ENCODE measurements around the gene SLC39A11.
"Not testable (repeated sequence)": the region's sequence is repeated elsewhere in the genome, so short reads cannot be mapped to it uniquely, and the experiment has no call there.

Gene SLC39A11

GRCh38 chr17:72826602-72827001, 265.9 kb downstream of the SLC39A11 start:
- DNase-seq (ENCODE audit: low read depth in 1 of 2, low spot score in 1 of 2) = no peak
- TF ChIP-seq, protein P1, sequence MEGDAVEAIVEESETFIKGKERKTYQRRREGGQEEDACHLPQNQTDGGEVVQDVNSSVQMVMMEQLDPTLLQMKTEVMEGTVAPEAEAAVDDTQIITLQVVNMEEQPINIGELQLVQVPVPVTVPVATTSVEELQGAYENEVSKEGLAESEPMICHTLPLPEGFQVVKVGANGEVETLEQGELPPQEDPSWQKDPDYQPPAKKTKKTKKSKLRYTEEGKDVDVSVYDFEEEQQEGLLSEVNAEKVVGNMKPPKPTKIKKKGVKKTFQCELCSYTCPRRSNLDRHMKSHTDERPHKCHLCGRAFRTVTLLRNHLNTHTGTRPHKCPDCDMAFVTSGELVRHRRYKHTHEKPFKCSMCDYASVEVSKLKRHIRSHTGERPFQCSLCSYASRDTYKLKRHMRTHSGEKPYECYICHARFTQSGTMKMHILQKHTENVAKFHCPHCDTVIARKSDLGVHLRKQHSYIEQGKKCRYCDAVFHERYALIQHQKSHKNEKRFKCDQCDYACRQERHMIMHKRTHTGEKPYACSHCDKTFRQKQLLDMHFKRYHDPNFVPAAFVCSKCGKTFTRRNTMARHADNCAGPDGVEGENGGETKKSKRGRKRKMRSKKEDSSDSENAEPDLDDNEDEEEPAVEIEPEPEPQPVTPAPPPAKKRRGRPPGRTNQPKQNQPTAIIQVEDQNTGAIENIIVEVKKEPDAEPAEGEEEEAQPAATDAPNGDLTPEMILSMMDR (IDR thresholded peaks at IDR 0.05; ENCODE audit: insufficient read depth, low read length) = no peak
- TF ChIP-seq, protein P2, sequence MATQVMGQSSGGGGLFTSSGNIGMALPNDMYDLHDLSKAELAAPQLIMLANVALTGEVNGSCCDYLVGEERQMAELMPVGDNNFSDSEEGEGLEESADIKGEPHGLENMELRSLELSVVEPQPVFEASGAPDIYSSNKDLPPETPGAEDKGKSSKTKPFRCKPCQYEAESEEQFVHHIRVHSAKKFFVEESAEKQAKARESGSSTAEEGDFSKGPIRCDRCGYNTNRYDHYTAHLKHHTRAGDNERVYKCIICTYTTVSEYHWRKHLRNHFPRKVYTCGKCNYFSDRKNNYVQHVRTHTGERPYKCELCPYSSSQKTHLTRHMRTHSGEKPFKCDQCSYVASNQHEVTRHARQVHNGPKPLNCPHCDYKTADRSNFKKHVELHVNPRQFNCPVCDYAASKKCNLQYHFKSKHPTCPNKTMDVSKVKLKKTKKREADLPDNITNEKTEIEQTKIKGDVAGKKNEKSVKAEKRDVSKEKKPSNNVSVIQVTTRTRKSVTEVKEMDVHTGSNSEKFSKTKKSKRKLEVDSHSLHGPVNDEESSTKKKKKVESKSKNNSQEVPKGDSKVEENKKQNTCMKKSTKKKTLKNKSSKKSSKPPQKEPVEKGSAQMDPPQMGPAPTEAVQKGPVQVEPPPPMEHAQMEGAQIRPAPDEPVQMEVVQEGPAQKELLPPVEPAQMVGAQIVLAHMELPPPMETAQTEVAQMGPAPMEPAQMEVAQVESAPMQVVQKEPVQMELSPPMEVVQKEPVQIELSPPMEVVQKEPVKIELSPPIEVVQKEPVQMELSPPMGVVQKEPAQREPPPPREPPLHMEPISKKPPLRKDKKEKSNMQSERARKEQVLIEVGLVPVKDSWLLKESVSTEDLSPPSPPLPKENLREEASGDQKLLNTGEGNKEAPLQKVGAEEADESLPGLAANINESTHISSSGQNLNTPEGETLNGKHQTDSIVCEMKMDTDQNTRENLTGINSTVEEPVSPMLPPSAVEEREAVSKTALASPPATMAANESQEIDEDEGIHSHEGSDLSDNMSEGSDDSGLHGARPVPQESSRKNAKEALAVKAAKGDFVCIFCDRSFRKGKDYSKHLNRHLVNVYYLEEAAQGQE (IDR thresholded peaks at IDR 0.05; ENCODE audit: insufficient replicate concordance, low read depth) = no peak
- TF ChIP-seq POLR2AphosphoS5 (IDR thresholded peaks at IDR 0.05; ENCODE audit: low read depth) (no peak), SPI1 (IDR thresholded peaks at IDR 0.05; ENCODE audit: borderline replicate concordance, low read depth) (no peak), GABPA (IDR thresholded peaks at IDR 0.05; ENCODE audit: low read depth) (no peak)
- Histone ChIP-seq H3K4me3 (replicated peaks; ENCODE audit: insufficient read depth, low read length) (no peak overlapping the region), H3K27me3 (ENCODE audit: insufficient read depth, poor library complexity, severe bottlenecking) (no peaks in the 10 kb centered on the region), H3K27ac (replicated peaks) (no peak overlapping the region)

DNA sequence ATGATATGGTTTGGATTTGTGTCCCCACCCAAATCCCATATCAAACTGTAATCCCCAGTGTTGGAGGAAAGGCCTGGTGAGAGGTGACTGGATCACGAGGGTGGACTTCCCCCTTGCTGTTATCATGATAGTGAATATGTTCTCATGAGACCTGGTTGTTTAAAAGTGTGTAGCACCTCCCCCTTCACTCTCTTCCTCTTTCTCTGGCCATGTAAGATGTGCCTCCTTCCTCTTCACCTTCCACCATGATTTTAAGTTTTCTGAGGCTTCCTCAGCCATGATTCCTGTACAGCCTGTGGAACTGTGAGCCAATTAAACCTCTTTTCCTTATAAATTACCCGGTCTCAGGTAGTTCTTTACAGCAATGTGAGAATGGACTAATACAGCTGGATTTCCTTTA, 266.4 kb downstream of the SLC39A11 start:
- peak; percentile 74; the same call in 1 of the 2 replicates for TF ChIP-seq SPI1 (IDR thresholded peaks at IDR 0.05; ENCODE audit: borderline replicate concordance, low read depth)
- H3K27ac ChIP-seq (replicated peaks); H3K4me3 ChIP-seq (replicated peaks; ENCODE audit: insufficient read depth, low read length); H3K27me3 ChIP-seq (ENCODE audit: insufficient read depth, poor library complexity, severe bottlenecking): not testable (repeated sequence)
- peak; percentile 12 to 28 for DNase-seq (ENCODE audit: low read depth in 1 of 2, low spot score in 1 of 2)

- Histone ChIP-seq H3K27ac (replicated peaks) (no peak overlapping the region), H3K4me3 (replicated peaks; ENCODE audit: insufficient read depth, low read length) (no peak overlapping the region), H3K27me3 (ENCODE audit: insufficient read depth, poor library complexity, severe bottlenecking) (no peaks in the 10 kb centered on the region)
- DNase-seq (ENCODE audit: low read depth in 1 of 2, low spot score in 1 of 2) = no peak
- TF ChIP-seq, protein P2 (IDR thresholded peaks at IDR 0.05; ENCODE audit: insufficient replicate concordance, low read depth) = no peak
- TF ChIP-seq, protein P1 (IDR thresholded peaks at IDR 0.05; ENCODE audit: insufficient read depth, low read length) = no peak
- TF ChIP-seq GABPA (IDR thresholded peaks at IDR 0.05; ENCODE audit: low read depth) (no peak), SPI1 (IDR thresholded peaks at IDR 0.05; ENCODE audit: borderline replicate concordance, low read depth) (no peak), POLR2AphosphoS5 (IDR thresholded peaks at IDR 0.05; ENCODE audit: low read depth) (no peak)
These were observed 267.3 kb downstream of the SLC39A11 start for GRCh38 chr17:72825218-72825617.

DNA sequence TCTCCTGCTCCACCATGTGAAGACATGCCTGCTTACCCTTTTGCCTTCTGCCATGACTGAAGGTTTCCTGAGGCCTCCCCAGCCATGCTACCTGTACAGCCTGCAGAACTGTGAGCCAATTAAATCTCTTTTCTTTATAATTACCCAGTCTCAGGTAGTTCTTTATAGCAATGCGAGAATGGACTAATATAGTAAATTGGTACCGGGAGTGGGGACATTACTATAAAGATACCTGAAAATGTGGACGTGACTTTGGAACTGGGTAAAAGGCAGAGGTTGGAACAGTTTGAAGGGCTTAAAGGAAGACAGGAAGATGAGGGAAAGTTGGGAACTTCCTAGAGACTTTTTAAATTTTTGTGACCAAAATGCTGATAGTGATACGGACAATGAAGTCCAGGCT, 268.2 kb downstream of the SLC39A11 start:
- not testable (repeated sequence) for H3K27me3 ChIP-seq (ENCODE audit: insufficient read depth, poor library complexity, severe bottlenecking); H3K27ac ChIP-seq (replicated peaks); DNase-seq (ENCODE audit: low read depth in 1 of 2, low spot score in 1 of 2); H3K4me3 ChIP-seq (replicated peaks; ENCODE audit: insufficient read depth, low read length)

DNA sequence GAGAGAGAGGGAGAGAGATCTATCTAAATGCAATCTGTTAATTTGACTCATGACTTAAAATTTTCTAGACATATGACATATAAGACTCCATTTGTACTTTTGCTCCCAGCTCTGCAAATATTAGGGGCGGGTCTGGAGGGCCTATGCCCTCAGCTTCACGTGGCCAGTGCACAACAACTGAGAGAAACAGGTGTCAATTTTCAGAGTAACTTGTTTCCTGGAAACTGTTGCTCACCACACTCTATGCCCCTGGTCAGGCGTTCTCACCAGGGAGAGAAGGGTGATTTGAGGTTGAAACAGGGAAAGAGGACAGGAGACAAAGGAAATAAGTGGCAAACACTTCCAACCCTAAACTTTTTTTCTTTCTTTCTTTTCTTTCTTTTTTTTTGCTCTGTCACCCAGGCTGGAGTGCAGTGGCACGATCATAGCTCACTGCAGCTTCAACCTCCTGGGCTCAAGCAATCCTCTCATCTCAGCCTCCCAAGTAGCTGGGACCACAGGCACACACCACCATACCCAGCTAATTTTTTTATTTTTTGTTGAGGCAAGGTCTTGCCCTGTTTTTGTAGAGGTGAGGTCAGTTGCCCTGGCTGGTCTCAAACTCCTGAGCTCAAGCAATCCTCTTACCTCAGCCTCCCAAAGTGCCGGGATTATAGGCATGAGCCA, 270.0 kb downstream of the SLC39A11 start:
- no peaks in the 10 kb centered on the region for H3K27me3 ChIP-seq (ENCODE audit: insufficient read depth, poor library complexity, severe bottlenecking)
- no peak for DNase-seq (ENCODE audit: low read depth in 1 of 2, low spot score in 1 of 2)
- no peak overlapping the region for H3K4me3 ChIP-seq (replicated peaks; ENCODE audit: insufficient read depth, low read length)
- no peak overlapping the region for H3K27ac ChIP-seq (replicated peaks)
- TF ChIP-seq POLR2AphosphoS5 (IDR thresholded peaks at IDR 0.05; ENCODE audit: low read depth) = no peak

Data from HL-60 (cell line).